A673 (cell line): ENCODE data around the gene TRAF3IP1.

Source experiments
- EZH2 ChIP-seq: fragments of 200-600 bp; sonication (generic); IDR thresholded peaks from 2 replicates; pipeline ENCODE4 v1.6.1; 2017; ENCODE audit warnings: borderline replicate concordance, low read depth, mild to moderate bottlenecking, mixed read lengths, antibody characterized with exemption, low read length; ENCODE audit not compliant: poor library complexity, severe bottlenecking
- TF ChIP-seq, protein P1 (sequence below): fragments of 300-800, 200-600 bp; sonication (generic); conservative IDR thresholded peaks from 2 replicates; pipeline ENCODE4 v1.5.1; 2017; ENCODE audit warnings: low read depth, mild to moderate bottlenecking, antibody characterized with exemption, low read length, moderate library complexity, mixed read lengths

DNA sequence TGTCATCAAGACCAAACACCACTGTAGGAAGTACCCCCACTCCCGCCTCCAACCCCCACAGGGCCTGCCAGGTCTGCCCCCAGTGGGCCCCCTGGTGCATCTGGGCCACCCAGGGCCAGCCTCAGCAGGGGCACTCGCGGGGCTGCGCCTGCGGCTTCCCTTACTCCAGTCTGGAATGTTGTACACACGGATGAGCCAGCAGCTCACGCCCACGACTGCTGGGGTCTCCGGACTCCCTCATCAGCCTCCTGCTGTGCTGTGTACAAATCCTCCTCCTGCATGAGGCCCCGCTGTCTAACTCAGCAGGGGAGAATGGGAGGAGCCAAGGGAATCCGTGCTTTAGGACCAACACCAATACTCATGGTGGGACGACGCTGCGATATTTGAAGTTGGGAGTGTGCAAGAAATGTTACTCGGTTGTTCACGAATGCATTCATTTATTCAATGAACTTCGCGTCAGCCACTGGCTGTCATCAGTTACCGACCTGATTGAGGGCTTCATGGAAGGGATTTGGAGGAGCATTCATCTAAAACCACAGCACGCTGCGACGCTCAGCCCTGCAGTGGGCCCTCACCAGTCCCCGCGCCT, 105.8 kb downstream of the TRAF3IP1 start:
- TF ChIP-seq, protein P1, sequence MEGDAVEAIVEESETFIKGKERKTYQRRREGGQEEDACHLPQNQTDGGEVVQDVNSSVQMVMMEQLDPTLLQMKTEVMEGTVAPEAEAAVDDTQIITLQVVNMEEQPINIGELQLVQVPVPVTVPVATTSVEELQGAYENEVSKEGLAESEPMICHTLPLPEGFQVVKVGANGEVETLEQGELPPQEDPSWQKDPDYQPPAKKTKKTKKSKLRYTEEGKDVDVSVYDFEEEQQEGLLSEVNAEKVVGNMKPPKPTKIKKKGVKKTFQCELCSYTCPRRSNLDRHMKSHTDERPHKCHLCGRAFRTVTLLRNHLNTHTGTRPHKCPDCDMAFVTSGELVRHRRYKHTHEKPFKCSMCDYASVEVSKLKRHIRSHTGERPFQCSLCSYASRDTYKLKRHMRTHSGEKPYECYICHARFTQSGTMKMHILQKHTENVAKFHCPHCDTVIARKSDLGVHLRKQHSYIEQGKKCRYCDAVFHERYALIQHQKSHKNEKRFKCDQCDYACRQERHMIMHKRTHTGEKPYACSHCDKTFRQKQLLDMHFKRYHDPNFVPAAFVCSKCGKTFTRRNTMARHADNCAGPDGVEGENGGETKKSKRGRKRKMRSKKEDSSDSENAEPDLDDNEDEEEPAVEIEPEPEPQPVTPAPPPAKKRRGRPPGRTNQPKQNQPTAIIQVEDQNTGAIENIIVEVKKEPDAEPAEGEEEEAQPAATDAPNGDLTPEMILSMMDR = no peak
- TF ChIP-seq EZH2 = no peak
